IMR-90 (cell line): ENCODE results near the gene CST3. TPM values are rescaled to one million over a fixed set of nuclear protein-coding genes. Genes with fewer than 3 reads are reported as not detected.
"Not testable (repeated sequence)": the region's sequence is repeated elsewhere in the genome, so short reads cannot be mapped to it uniquely, and the experiment has no call there.

ENCODE experiments used
- ATAC-seq: fragments of 200-7000 bp; cut with Tn5 transposase; 2 replicates; pipeline ENCODE4 v1.9.1; 2020; ENCODE audit warnings: low read depth, mild to moderate bottlenecking, moderate library complexity
- BruUV-seq: library from RNA; stranded (reverse); fragments of 400-500 nt; replicated peaks from 2 replicates; lab custom pipeline; 2021; lab: Mats Ljungman, UMichigan
- CTCF ChIA-PET: fragments of 300-600 bp; formaldehyde crosslinking; extraction: SDS; loops from one replicate; lab custom pipeline; 2021; ENCODE audit warnings: antibody characterized with exemption; lab: Yijun Ruan, JAX
- POLR2A ChIA-PET: fragments of 300-600 bp; sonication (Branson Sonifier 250); formaldehyde crosslinking; loops from one replicate; lab custom pipeline; 2022; ENCODE audit warnings: antibody characterized with exemption; ENCODE audit not compliant: unreplicated experiment; lab: Charles Lee
- DNase-seq: peaks from one replicate; pipeline ENCODE4 v3.0.0; 2013
- H2AFZ ChIP-seq: replicated peaks from 2 replicates; pipeline ENCODE3; 2013; ENCODE audit warnings: low read length, mild to moderate bottlenecking; ENCODE audit not compliant: poor library complexity
- H2AK5ac ChIP-seq: 2 replicates; pipeline ENCODE4 v1.6.1; 2013; ENCODE audit warnings: low read depth, low read length, inconsistent platforms
- H2AK9ac ChIP-seq: replicated peaks from 2 replicates; pipeline ENCODE3; 2013; ENCODE audit warnings: mild to moderate bottlenecking, low read depth, low read length, moderate library complexity; ENCODE audit not compliant: poor library complexity
- H2BK120ac ChIP-seq: 2 replicates; pipeline ENCODE4 v1.6.1; 2013; ENCODE audit warnings: low read depth, low read length, inconsistent platforms
- H2BK15ac ChIP-seq: 3 replicates; pipeline ENCODE4 v1.6.1; 2013; ENCODE audit warnings: low read depth, low read length, inconsistent platforms
- H2BK20ac ChIP-seq: 2 replicates; pipeline ENCODE4 v1.6.1; 2013; ENCODE audit warnings: low read depth, mild to moderate bottlenecking, inconsistent platforms, low read length, moderate library complexity
- H2BK5ac ChIP-seq: 2 replicates; pipeline ENCODE4 v1.6.1; 2013; ENCODE audit warnings: mild to moderate bottlenecking, low read depth, low read length, inconsistent platforms; ENCODE audit not compliant: poor library complexity, severe bottlenecking
- H3K14ac ChIP-seq: replicated peaks from 2 replicates; pipeline ENCODE4 v1.6.1; 2013; ENCODE audit warnings: low read depth, low read length, inconsistent platforms
- H3K18ac ChIP-seq: 2 replicates; pipeline ENCODE4 v1.6.1; 2013; ENCODE audit warnings: low read depth, low read length, control low read depth
- H3K23ac ChIP-seq: 2 replicates; pipeline ENCODE4 v1.6.1; 2013; ENCODE audit warnings: low read depth, low read length, inconsistent platforms
- H3K27ac ChIP-seq: 2 replicates; pipeline ENCODE4 v1.5.1; 2013; ENCODE audit warnings: mild to moderate bottlenecking, control low read depth, low read length; ENCODE audit not compliant: insufficient read depth
- H3K27me3 ChIP-seq: 2 replicates; pipeline ENCODE4 v1.6.1; 2013; ENCODE audit warnings: low read length; ENCODE audit not compliant: control insufficient read depth, insufficient read depth
- H3K36me3 ChIP-seq: 2 replicates; pipeline ENCODE4 v1.6.1; 2013; ENCODE audit warnings: low read length, mixed read lengths; ENCODE audit not compliant: control insufficient read depth, insufficient read depth
- H3K4ac ChIP-seq: 2 replicates; pipeline ENCODE4 v1.6.1; 2013; ENCODE audit warnings: low read depth, low read length, inconsistent platforms
- H3K4me1 ChIP-seq: 2 replicates; pipeline ENCODE4 v1.6.1; 2013; ENCODE audit warnings: low read length, mixed read lengths; ENCODE audit not compliant: control insufficient read depth, insufficient read depth
- H3K4me2 ChIP-seq: 2 replicates; pipeline ENCODE4 v1.6.1; 2013; ENCODE audit warnings: low read depth, mild to moderate bottlenecking, control low read depth, low read length, moderate library complexity
- H3K4me3 ChIP-seq: 2 replicates; pipeline ENCODE4 v1.5.1; 2013; ENCODE audit warnings: low read depth, mild to moderate bottlenecking, control low read depth, low read length, moderate library complexity; ENCODE audit not compliant: insufficient read depth
- H3K56ac ChIP-seq: 2 replicates; pipeline ENCODE4 v1.6.1; 2013; ENCODE audit warnings: low read length, inconsistent platforms; ENCODE audit not compliant: insufficient read depth; ENCODE audit errors: extremely low read depth
- H3K79me1 ChIP-seq, 2 experiments: 2 replicates each; pipeline ENCODE4 v1.6.1; 2013; ENCODE audit warnings: low read length in 2 of 2, inconsistent platforms in 1 of 2, low read depth in 1 of 2
- H3K9ac ChIP-seq: 2 replicates; pipeline ENCODE4 v1.6.1; 2013; ENCODE audit warnings: low read depth, low read length, control low read depth
- H3K9me1 ChIP-seq: 2 replicates; pipeline ENCODE4 v1.6.1; 2013; ENCODE audit warnings: low read length, inconsistent platforms; ENCODE audit not compliant: insufficient read depth
- H3K9me3 ChIP-seq: 2 replicates; pipeline ENCODE4 v1.6.1; 2013; ENCODE audit warnings: low read length; ENCODE audit not compliant: control insufficient read depth, insufficient read depth
- H4K20me1 ChIP-seq: 2 replicates; pipeline ENCODE4 v1.6.1; 2013; ENCODE audit warnings: low read length, inconsistent platforms; ENCODE audit not compliant: insufficient read depth
- H4K5ac ChIP-seq: 2 replicates; pipeline ENCODE4 v1.6.1; 2013; ENCODE audit warnings: mild to moderate bottlenecking, low read depth, low read length, control low read depth
- H4K8ac ChIP-seq, 2 experiments: 2 replicates each; pipeline ENCODE4 v1.6.1; 2013; ENCODE audit warnings: low read depth in 2 of 2, low read length in 2 of 2, control low read depth in 1 of 2, inconsistent platforms in 1 of 2
- H4K91ac ChIP-seq: 2 replicates; pipeline ENCODE4 v1.6.1; 2013; ENCODE audit warnings: low read depth, low read length, inconsistent platforms; ENCODE audit not compliant: insufficient read depth
- WGBS, 2 experiments: methylation state at CpG; one replicate each; pipeline versions ENCODE4 v1.1.5 to v1.1.7; 2013; ENCODE audit warnings: missing lambda C conversion rate in 2 of 2; ENCODE audit not compliant: insufficient read length in 1 of 2; ENCODE audit errors: extremely low coverage in 2 of 2; 5-methylcytosine and 5-hydroxymethylcytosine counted together
- dilution Hi-C: fragments of 300-500 bp; cut with HindIII; formaldehyde crosslinking; loops from one replicate; pipeline ENCODE4 v1.14.3; 2018; ENCODE audit warnings: low sequenced_read_pairs; ENCODE audit not compliant: unreplicated experiment
- in situ Hi-C: fragments of 300-500 bp; cut with MboI; formaldehyde crosslinking; loops from 3 replicates; pipeline ENCODE4 v1.14.3; 2019; ENCODE audit warnings: low sequenced_read_pairs, inconsistent platforms, mixed read lengths
- intact Hi-C: fragments of 100-400 bp; cut with micrococcal nuclease; formaldehyde crosslinking; loops from 2 replicates; pipeline ENCODE4 v1.10.0; 2022
- polyA plus RNA-seq, 3 experiments: library from polyadenylated mRNA; depleted of rRNA; stranded (reverse); fragments of >200 nt; gene quantifications; 2 replicates each; pipeline ENCODE4 v1.2.3, GENCODE V29; 2012; ENCODE audit warnings: low replicate concordance in 1 of 3
- total RNA-seq: library from RNA; depleted of rRNA; stranded (reverse); fragments of >200 nt; gene quantifications from 2 replicates; pipeline ENCODE4 v1.2.3, GENCODE V29; 2012

The CST3 gene
- total and polyA plus RNA-seq, 2 of the 4 experiments (the other 2 are of a cell fraction) = 26.0 to 471 TPM

DNA sequence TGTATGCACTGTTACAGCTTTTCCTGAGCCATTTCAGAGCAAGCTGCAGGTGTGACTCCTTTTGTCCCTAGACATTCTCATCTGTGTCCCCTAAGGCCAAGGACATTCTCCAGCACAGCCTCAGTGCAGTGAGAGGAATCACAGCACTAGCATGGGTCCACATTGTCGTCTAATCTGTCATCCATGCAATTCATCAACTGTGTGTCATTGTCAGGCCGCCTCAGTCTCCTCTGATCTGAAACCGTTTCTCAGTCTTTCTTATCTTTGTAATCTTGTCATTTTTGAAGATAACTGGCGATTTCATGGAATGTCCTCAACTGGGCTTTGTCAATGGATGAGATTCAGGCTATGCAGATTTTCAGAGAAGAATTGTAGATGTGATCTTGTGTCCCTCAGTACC, 26.3 kb upstream of the CST3 start:
- DNase-seq, H3K56ac ChIP-seq, POLR2A ChIA-PET: not testable (repeated sequence)

More for the DNA sequence above, 26.3 kb upstream of the CST3 start:
- H3K27me3 ChIP-seq, H3K9me1 ChIP-seq, H4K91ac ChIP-seq, H3K79me1 ChIP-seq, H3K9ac ChIP-seq, H3K4ac ChIP-seq, H3K4me1 ChIP-seq, H4K5ac ChIP-seq, H4K20me1 ChIP-seq, H3K23ac ChIP-seq, H2BK120ac ChIP-seq, H3K4me2 ChIP-seq, BruUV-seq, H2BK15ac ChIP-seq, H2AK9ac ChIP-seq, dilution Hi-C loops, H3K18ac ChIP-seq, H3K4me3 ChIP-seq, H2BK20ac ChIP-seq, H2AFZ ChIP-seq, H3K14ac ChIP-seq, CTCF ChIA-PET, H3K36me3 ChIP-seq, H3K9me3 ChIP-seq, H2AK5ac ChIP-seq, H3K27ac ChIP-seq, ATAC-seq, H4K8ac ChIP-seq, H2BK5ac ChIP-seq: not testable (repeated sequence)
- in situ Hi-C loops = loop anchor here (10.0 kb wide), 1 partner anchor 331 kb away; no protein-coding TSS in a partner anchor
- WGBS, 2 experiments = 40% methylated on average over 1 of the region's 4 CpGs; no CpG with 5 or more reads in 1 of the 2 experiments
- intact Hi-C loops = loop anchor here (10.0 kb wide), 1 partner anchor 61 kb away; no protein-coding TSS in a partner anchor
